ENCODE measurements around the gene GAGE12C.
"Not testable (repeated sequence)": the region's sequence is repeated elsewhere in the genome, so short reads cannot be mapped to it uniquely, and the experiment has no call there.

GAGE12C gene
- total RNA-seq = 0 reads per million in 2 donors

- DNase-seq = not testable (repeated sequence)
These were observed at the start of gene GAGE12C for GRCh38 chrX:49531877-49532276. Gene GAGE12C (plus strand): TSS chrX:49532177. CDS start chrX:49533332, 1,155 bp downstream.

GRCh38 chrX:49541433-49541832 lies 9.5 kb downstream of the GAGE12C start, which contains the start of gene GAGE12D:
Gene GAGE12D (plus strand): TSS chrX:49541733. CDS start chrX:49542888, 1,155 bp downstream.
- DNase-seq = not testable (repeated sequence)

GRCh38 chrX:49550989-49551388 lies 19.0 kb downstream of the GAGE12C start, which contains the start of gene GAGE12E:
Gene GAGE12E (plus strand): TSS chrX:49551289. CDS start chrX:49552444, 1,155 bp downstream.
- DNase-seq = not testable (repeated sequence)

GRCh38 chrX:49560542-49560941 lies 28.6 kb downstream of the GAGE12C start, which contains the start of gene GAGE12F:
Gene GAGE12F (plus strand): TSS chrX:49560842. CDS start chrX:49561997, 1,155 bp downstream.
- not testable (repeated sequence) for DNase-seq

- not testable (repeated sequence) for DNase-seq
These were observed 36.8 kb downstream of the GAGE12C start for GRCh38 chrX:49568728-49569127.

- DNase-seq = not testable (repeated sequence)
These were observed 37.2 kb downstream of the GAGE12C start for GRCh38 chrX:49569152-49569551.

GRCh38 chrX:49570100-49570499 lies 38.1 kb downstream of the GAGE12C start, which contains the start of gene GAGE12G:
Gene GAGE12G (plus strand): TSS chrX:49570400. CDS start chrX:49571555, 1,155 bp downstream.
- not testable (repeated sequence) for DNase-seq

- DNase-seq = not testable (repeated sequence)
These were observed 47.7 kb downstream of the GAGE12C start, which contains the start of gene GAGE12H for GRCh38 chrX:49579649-49580048. Gene GAGE12H (plus strand): TSS chrX:49579949. CDS start chrX:49581104, 1,155 bp downstream.
